Colonic mucosa (tissue), 4 donors: ENCODE data around the gene STX4. TPM values are rescaled to one million over a fixed set of nuclear protein-coding genes. Genes with fewer than 3 reads are reported as not detected.

Source experiments
- DNase-seq: peaks from one replicate; pipeline ENCODE4 v3.0.0-alpha.2; 2020
- H3K27ac ChIP-seq: fragments of 200-600 bp; one replicate; pipeline ENCODE4 v1.8.0; 2021
- H3K27me3 ChIP-seq: fragments of 200-600 bp; one replicate; pipeline ENCODE4 v1.8.0; 2021
- H3K36me3 ChIP-seq: fragments of 200-600 bp; one replicate; pipeline ENCODE4 v1.8.0; 2021
- H3K4me1 ChIP-seq: fragments of 200-600 bp; one replicate; pipeline ENCODE4 v1.8.0; 2021; ENCODE audit warnings: mild to moderate bottlenecking
- H3K4me3 ChIP-seq: fragments of 200-600 bp; one replicate; pipeline ENCODE4 v1.8.0; 2021
- H3K9ac ChIP-seq, 2 donors: one replicate each; pipeline ENCODE4 v1.7.0; 2013; ENCODE audit warnings: control low read depth in 2 of 2, low read depth in 2 of 2, low read length in 2 of 2
- H3K9me3 ChIP-seq: fragments of 200-600 bp; one replicate; pipeline ENCODE4 v1.8.0; 2021
- CTCF ChIP-seq: fragments of 200-600 bp; IDR thresholded peaks from one replicate; pipeline ENCODE4 v1.8.0; 2022; ENCODE audit warnings: antibody characterized with exemption, mild to moderate bottlenecking
- intact Hi-C: fragments of 100-400 bp; cut with DNase I; formaldehyde crosslinking; loops from one replicate; pipeline ENCODE4 v1.14.1; 2022
- total RNA-seq, 2 donors: library from RNA; stranded (reverse); fragmentation: NEBNext Ultra II Directional in 1 of 2; extraction: Animal tissue kit (Norgen Biotek cat#: 25700) in 1 of 2; gene quantifications; one replicate each; pipeline ENCODE4 v1.2.1, GENCODE V29; 2021
- donor health status: healthy.
- donor health status: DM: no; HTN: no; CAD: no.
- donor health status: DM: no; HTN: no; CAD: no.

Gene STX4
- total RNA-seq, 2 donors from 2014 or later: 70.8 to 71.4 TPM

GRCh38 chr16:31001507-31002249 lies 31.7 kb upstream of the STX4 start:
- Histone ChIP-seq H3K36me3 (no peaks in the 10 kb centered on the region), H3K9me3 (no peaks in the 10 kb centered on the region), H3K4me1 (no peaks in the 10 kb centered on the region), H3K4me3 (no peak overlapping the region), H3K9ac (no peak overlapping the region), H3K27me3 (peaks cover 7% of the 10 kb centered on the region), H3K27ac (no peak overlapping the region)
- no peak for DNase-seq
- intact Hi-C loops: no loop called here
- TF ChIP-seq CTCF: no peak

- Histone ChIP-seq H3K27ac (no peak overlapping the region), H3K4me1 (no peaks in the 10 kb centered on the region), H3K27me3 (peaks cover 7% of the 10 kb centered on the region), H3K4me3 (no peak overlapping the region), H3K9ac (no peak overlapping the region), H3K9me3 (no peaks in the 10 kb centered on the region), H3K36me3 (no peaks in the 10 kb centered on the region)
- DNase-seq: no peak
- intact Hi-C loops: no loop called here
- no peak for TF ChIP-seq CTCF
These were observed 31.1 kb upstream of the STX4 start for GRCh38 chr16:31002250-31002700.

- Histone ChIP-seq H3K4me1 (no peaks in the 10 kb centered on the region), H3K4me3 (no peak overlapping the region), H3K9me3 (no peaks in the 10 kb centered on the region), H3K27me3 (peaks cover 2% of the 10 kb centered on the region), H3K27ac (no peak overlapping the region), H3K9ac (no peak overlapping the region), H3K36me3 (no peaks in the 10 kb centered on the region)
- no peak for TF ChIP-seq CTCF
- no peak for DNase-seq
- intact Hi-C loops: no loop called here
These were observed 30.5 kb upstream of the STX4 start for GRCh38 chr16:31002862-31003341.

GRCh38 chr16:31003744-31004143 lies 29.6 kb upstream of the STX4 start:
- no peak for TF ChIP-seq CTCF
- Histone ChIP-seq H3K9ac (no peak overlapping the region), H3K4me1 (no peaks in the 10 kb centered on the region), H3K9me3 (no peaks in the 10 kb centered on the region), H3K27ac (no peak overlapping the region), H3K4me3 (no peak overlapping the region), H3K36me3 (no peaks in the 10 kb centered on the region), H3K27me3 (no peaks in the 10 kb centered on the region)
- intact Hi-C loops: no loop called here
- no peak for DNase-seq

- Histone ChIP-seq H3K4me1 (no peaks in the 10 kb centered on the region), H3K9ac (no peak overlapping the region), H3K9me3 (no peaks in the 10 kb centered on the region), H3K4me3 (no peak overlapping the region), H3K27ac (no peak overlapping the region), H3K27me3 (no peaks in the 10 kb centered on the region), H3K36me3 (no peaks in the 10 kb centered on the region)
- no peak for TF ChIP-seq CTCF
- DNase-seq: no peak
- intact Hi-C loops: no loop called here
These were observed 28.7 kb upstream of the STX4 start for GRCh38 chr16:31004658-31005057.
